Hepatocyte (in vitro differentiated cells): ENCODE results near the gene KLB. TPM values are rescaled to one million over a fixed set of nuclear protein-coding genes. Genes with fewer than 3 reads are reported as not detected.

ENCODE experiments used
- DNase-seq: peaks from one replicate; pipeline ENCODE4 v3.0.0-alpha.2; 2016; ENCODE audit warnings: low spot score
- H2AFZ ChIP-seq: fragments of 200-600 bp; sonication (generic); 2 replicates; pipeline ENCODE4 v1.6.0; 2016; ENCODE audit warnings: antibody characterized with exemption, mild to moderate bottlenecking
- H3K27ac ChIP-seq: fragments of 200-600 bp; sonication (generic); 2 replicates; pipeline ENCODE4 v1.5.1; 2016; ENCODE audit warnings: mild to moderate bottlenecking
- H3K27me3 ChIP-seq: fragments of 200-600 bp; sonication (generic); 2 replicates; pipeline ENCODE4 v1.6.1; 2016
- H3K36me3 ChIP-seq: fragments of 200-600 bp; sonication (generic); replicated peaks from 2 replicates; pipeline ENCODE4 v1.5.1; 2016; ENCODE audit warnings: low read depth; ENCODE audit not compliant: insufficient read depth
- H3K4me1 ChIP-seq: fragments of 200-600 bp; sonication (generic); 2 replicates; pipeline ENCODE4 v1.5.1; 2016; ENCODE audit warnings: mild to moderate bottlenecking, moderate library complexity; ENCODE audit not compliant: insufficient read depth
- H3K4me2 ChIP-seq: fragments of 200-600 bp; sonication (generic); 2 replicates; pipeline ENCODE4 v1.6.0; 2016
- H3K4me3 ChIP-seq: fragments of 200-600 bp; sonication (generic); 2 replicates; pipeline ENCODE4 v1.5.1; 2016; ENCODE audit warnings: mild to moderate bottlenecking
- H3K79me2 ChIP-seq: fragments of 200-600 bp; sonication (generic); 2 replicates; pipeline ENCODE4 v1.6.0; 2017; ENCODE audit warnings: mild to moderate bottlenecking
- H3K9me2 ChIP-seq: fragments of 200-600 bp; sonication (generic); replicated peaks from 2 replicates; pipeline ENCODE4 v1.6.0; 2017; ENCODE audit warnings: mild to moderate bottlenecking; ENCODE audit not compliant: insufficient read depth
- H3K9me3 ChIP-seq: fragments of 200-600 bp; sonication (generic); 2 replicates; pipeline ENCODE4 v1.5.1; 2016; ENCODE audit warnings: low read depth, mild to moderate bottlenecking
- H4K20me1 ChIP-seq: fragments of 200-600 bp; sonication (generic); 2 replicates; pipeline ENCODE4 v1.6.0; 2016; ENCODE audit warnings: mild to moderate bottlenecking; ENCODE audit not compliant: insufficient read depth, poor library complexity, severe bottlenecking
- CTCF ChIP-seq: fragments of 200-600 bp; sonication (generic); IDR thresholded peaks from 2 replicates; pipeline ENCODE4 v1.5.1; 2016; ENCODE audit warnings: antibody characterized with exemption, mild to moderate bottlenecking; ENCODE audit not compliant: poor library complexity
- EZH2 ChIP-seq: fragments of 200-600 bp; sonication (generic); IDR thresholded peaks from 2 replicates; pipeline ENCODE4 v1.6.1; 2016; ENCODE audit warnings: antibody characterized with exemption, mild to moderate bottlenecking, borderline replicate concordance
- EZH2phosphoT487 ChIP-seq: fragments of 200-600 bp; sonication (generic); IDR thresholded peaks from one replicate; pipeline ENCODE4 v1.6.1; 2018; ENCODE audit warnings: antibody characterized with exemption, mild to moderate bottlenecking, low read depth, moderate library complexity; ENCODE audit not compliant: unreplicated experiment, severe bottlenecking
- WGBS: methylation state at CpG from one replicate; pipeline ENCODE4 v1.1.6; 2016; ENCODE audit warnings: low lambda C conversion rate; ENCODE audit errors: missing lambda C conversion rate; 5-methylcytosine and 5-hydroxymethylcytosine counted together
- polyA plus RNA-seq: library from polyadenylated mRNA; unstranded; fragments of >200 nt; fragmentation: Nextera tagmentation; extraction: Ambion mirVana; gene quantifications from 2 replicates; pipeline ENCODE4 v1.2.1, GENCODE V29; 2016
- total RNA-seq: library from RNA; depleted of rRNA; stranded (reverse); fragments of >200 nt; gene quantifications from 2 replicates; pipeline ENCODE4 v1.2.3, GENCODE V29; 2014

Gene KLB
- total and polyA plus RNA-seq, 2 experiments from 2014 or later, result 11.5 to 18.2 TPM

- Histone ChIP-seq H3K79me2 (no peaks in the 10 kb centered on the region), H2AFZ (no peak overlapping the region), H3K27ac (no peak overlapping the region), H3K4me3 (no peak overlapping the region), H3K4me1 (peaks cover 20% of the 10 kb centered on the region), H3K4me2 (no peak overlapping the region), H3K27me3 (no peaks in the 10 kb centered on the region), H3K36me3 (no peaks in the 10 kb centered on the region), H3K9me2 (no peaks in the 10 kb centered on the region), H3K9me3 (no peaks in the 10 kb centered on the region), H4K20me1 (no peaks in the 10 kb centered on the region)
- no peak for DNase-seq
- TF ChIP-seq EZH2phosphoT487 (no peak), CTCF (no peak), EZH2 (no peak)
- 86% methylated on average over 6 of the region's 6 CpGs for WGBS
These were observed 78.0 kb downstream of the KLB start for GRCh38 chr4:39484582-39485272.

GRCh38 chr4:39486221-39486804 lies 79.6 kb downstream of the KLB start:
- H3K4me2 ChIP-seq, result no peak overlapping the region
- no peaks in the 10 kb centered on the region for H4K20me1 ChIP-seq
- no peak for DNase-seq
- no peaks in the 10 kb centered on the region for H3K79me2 ChIP-seq
- H3K36me3 ChIP-seq, result no peaks in the 10 kb centered on the region
- H3K9me3 ChIP-seq, result no peaks in the 10 kb centered on the region
- no peak overlapping the region for H2AFZ ChIP-seq
- H3K4me1 ChIP-seq, result peaks cover 20% of the 10 kb centered on the region
- no peaks in the 10 kb centered on the region for H3K9me2 ChIP-seq
- WGBS, result 93% methylated on average over 10 of the region's 10 CpGs
- H3K27me3 ChIP-seq, result no peaks in the 10 kb centered on the region
- H3K4me3 ChIP-seq, result no peak overlapping the region
- no peak for TF ChIP-seq CTCF
- TF ChIP-seq EZH2, result no peak
- no peak for TF ChIP-seq EZH2phosphoT487
- peak overlapping the region; percentile 15 for H3K27ac ChIP-seq

GRCh38 chr4:39490322-39490721 lies 83.6 kb downstream of the KLB start:
- no peaks in the 10 kb centered on the region for H3K9me3 ChIP-seq
- no peak for DNase-seq
- H2AFZ ChIP-seq, result no peak overlapping the region
- H3K79me2 ChIP-seq, result no peaks in the 10 kb centered on the region
- H3K27me3 ChIP-seq, result no peaks in the 10 kb centered on the region
- H4K20me1 ChIP-seq, result no peaks in the 10 kb centered on the region
- H3K36me3 ChIP-seq, result no peaks in the 10 kb centered on the region
- WGBS, result 100% methylated on average over 2 of the region's 2 CpGs
- no peak overlapping the region for H3K4me2 ChIP-seq
- no peaks in the 10 kb centered on the region for H3K9me2 ChIP-seq
- no peak overlapping the region for H3K4me3 ChIP-seq
- H3K27ac ChIP-seq, result no peak overlapping the region
- peaks cover 25% of the 10 kb centered on the region for H3K4me1 ChIP-seq
- TF ChIP-seq EZH2, result no peak
- no peak for TF ChIP-seq EZH2phosphoT487
- TF ChIP-seq CTCF, result no peak
